WTC11 (cell line): ENCODE results near the gene FSD1.

Source experiments
- ATF2 ChIP-seq: sonication (generic); formaldehyde crosslinking; IDR thresholded peaks from 2 replicates; pipeline ENCODE4 v1.8.1; 2022; ENCODE audit warnings: low read depth, missing genetic modification reagents, borderline replicate concordance
- CREB1 ChIP-seq: sonication (generic); formaldehyde crosslinking; IDR thresholded peaks from 2 replicates; pipeline ENCODE4 v1.8.0; 2023; ENCODE audit warnings: mild to moderate bottlenecking, missing genetic modification reagents
- CTCF ChIP-seq: fragments of 200-600 bp; IDR thresholded peaks from 2 replicates; pipeline ENCODE4 v1.8.0; 2022; ENCODE audit warnings: antibody characterized with exemption
- HMGXB4 ChIP-seq: sonication (generic); formaldehyde crosslinking; IDR thresholded peaks from 2 replicates; pipeline ENCODE4 v1.8.1; 2023; ENCODE audit warnings: mild to moderate bottlenecking, moderate library complexity, missing genetic modification reagents
- IRF1 ChIP-seq: sonication (generic); formaldehyde crosslinking; IDR thresholded peaks from 2 replicates; pipeline ENCODE4 v1.8.0; 2023; ENCODE audit warnings: missing genetic modification reagents
- IRF2 ChIP-seq: sonication (generic); formaldehyde crosslinking; IDR thresholded peaks from 2 replicates; pipeline ENCODE4 v1.8.0; 2022; ENCODE audit warnings: low read depth, missing genetic modification reagents, borderline replicate concordance
- MAX ChIP-seq: sonication (generic); formaldehyde crosslinking; IDR thresholded peaks from 2 replicates; pipeline ENCODE4 v1.8.0; 2022; ENCODE audit warnings: mild to moderate bottlenecking, missing genetic modification reagents
- PREB ChIP-seq: sonication (generic); formaldehyde crosslinking; IDR thresholded peaks from 2 replicates; pipeline ENCODE4 v1.8.1; 2022; ENCODE audit warnings: mild to moderate bottlenecking, missing genetic modification reagents, moderate library complexity, borderline replicate concordance
- SP1 ChIP-seq: sonication (generic); formaldehyde crosslinking; conservative IDR thresholded peaks from 2 replicates; pipeline ENCODE4 v1.8.1; 2022; ENCODE audit warnings: missing genetic modification reagents
- TEAD4 ChIP-seq: sonication (generic); formaldehyde crosslinking; IDR thresholded peaks from 2 replicates; pipeline ENCODE4 v1.8.0; 2022; ENCODE audit warnings: mild to moderate bottlenecking, missing genetic modification reagents
- ZNF138 ChIP-seq: sonication (generic); formaldehyde crosslinking; conservative IDR thresholded peaks from 2 replicates; pipeline ENCODE4 v1.8.1; 2022; ENCODE audit warnings: mild to moderate bottlenecking, moderate library complexity, missing genetic modification reagents

GRCh38 chr19:4329858-4330257 lies 25.5 kb downstream of the FSD1 start:
- TF ChIP-seq SP1 (CRISPR knock-in tag) (no peak), MAX (CRISPR knock-in tag) (no peak), HMGXB4 (no peak), CTCF (no peak), ATF2 (CRISPR knock-in tag) (no peak), CREB1 (CRISPR knock-in tag) (no peak), IRF1 (CRISPR knock-in tag) (no peak), TEAD4 (CRISPR knock-in tag) (no peak), PREB (CRISPR knock-in tag) (no peak), IRF2 (CRISPR knock-in tag) (no peak), ZNF138 (CRISPR knock-in tag) (no peak)
